GM21515 (cell line): ENCODE data around the gene KATNB1.
"Not testable (repeated sequence)": the region's sequence is repeated elsewhere in the genome, so short reads cannot be mapped to it uniquely, and the experiment has no call there.

Source experiments
- ATAC-seq: cut with Tn5 transposase; IDR thresholded peaks from one replicate; pipeline ENCODE4 v1.9.1; 2021; ENCODE audit not compliant: unreplicated experiment

KATNB1 gene

GRCh38 chr16:57788252-57788841 lies 52.8 kb downstream of the KATNB1 start:
- no peak for ATAC-seq

- ATAC-seq, result no peak
Observed at GRCh38 chr16:57788951-57789350, 53.4 kb downstream of the KATNB1 start.

DNA sequence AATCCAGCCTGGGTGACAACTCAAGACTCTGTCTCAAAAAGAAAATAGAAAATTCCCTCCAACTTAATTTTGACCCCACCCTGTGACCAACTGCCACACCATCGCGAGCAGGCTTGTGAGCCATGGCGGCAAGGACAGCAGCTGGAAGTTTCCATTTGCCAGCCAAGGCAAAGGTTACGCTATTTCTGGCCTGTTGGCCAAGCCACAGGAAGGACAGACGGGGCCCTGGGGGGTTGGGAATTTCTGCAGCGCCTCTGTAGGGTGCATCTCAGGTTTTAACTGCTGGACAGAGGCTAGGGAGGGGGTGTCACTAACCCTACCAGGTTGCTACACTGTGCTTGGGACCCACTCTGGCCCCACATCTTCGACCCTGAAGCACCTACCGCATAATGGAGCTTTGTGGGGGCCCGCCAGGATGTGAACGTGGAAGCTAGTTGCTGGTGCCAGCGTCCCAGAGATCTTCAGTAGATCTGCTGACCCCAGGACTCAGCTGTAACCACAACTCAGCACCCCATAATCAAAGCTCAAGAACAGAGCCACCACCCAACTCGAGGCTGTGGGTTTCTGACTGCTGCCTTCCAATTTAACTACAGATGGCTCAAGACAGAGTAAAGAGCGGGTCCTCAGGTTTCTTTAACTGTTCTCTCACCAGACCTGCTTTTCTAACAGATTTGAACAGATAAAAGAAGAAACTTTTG lies 55.8 kb downstream of the KATNB1 start:
- ATAC-seq, result no peak

DNA sequence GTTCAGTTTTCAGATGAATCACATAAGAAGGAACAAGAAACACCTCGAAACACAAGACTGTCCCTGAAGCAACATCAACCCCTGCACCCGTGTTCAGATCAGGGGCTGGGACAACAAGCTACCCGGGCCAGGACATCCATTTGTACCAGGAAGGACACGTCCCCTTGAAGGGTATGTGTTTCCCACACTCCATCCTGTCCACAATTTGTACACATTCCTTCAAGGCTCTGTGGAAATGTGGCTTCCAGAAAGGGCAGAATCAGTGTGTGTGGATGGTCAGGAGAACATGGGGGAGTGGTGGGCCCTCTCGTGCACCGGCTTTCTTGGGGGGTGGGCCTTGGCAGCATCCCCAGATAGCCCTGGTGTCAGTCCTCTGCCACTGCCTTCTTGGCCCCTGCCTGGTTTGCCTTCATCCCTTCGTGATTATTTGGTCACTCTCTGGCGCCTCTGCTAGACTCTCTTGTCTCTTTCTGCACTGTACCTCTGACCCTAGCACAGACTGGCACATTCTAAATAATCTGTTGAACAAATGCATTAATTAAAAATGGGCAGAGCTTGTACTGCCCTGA lies 56.4 kb downstream of the KATNB1 start:
- ATAC-seq, result no peak

GRCh38 chr16:57794849-57795430 lies 59.4 kb downstream of the KATNB1 start:
- ATAC-seq, result no peak

- ATAC-seq, result no peak
Observed at GRCh38 chr16:57795431-57795878, 59.9 kb downstream of the KATNB1 start.

DNA sequence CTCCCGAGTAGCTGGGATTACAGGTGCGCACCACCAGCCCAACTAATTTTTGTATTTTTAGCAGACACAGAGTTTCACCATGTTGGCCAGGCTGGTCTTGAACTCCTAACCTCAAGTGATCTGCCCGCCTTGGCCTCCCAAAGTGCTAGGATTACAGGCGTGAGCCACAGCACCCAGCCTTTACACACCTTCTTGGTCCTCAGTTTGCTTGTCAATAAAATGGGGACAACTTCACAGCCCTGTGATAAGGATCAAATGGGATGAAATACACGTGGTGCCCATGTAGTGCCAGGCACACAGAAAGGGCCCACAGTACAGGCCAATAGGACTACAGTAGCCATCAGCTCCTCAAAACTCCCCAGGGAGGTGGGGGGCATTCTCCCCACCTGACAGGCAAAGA lies 60.4 kb downstream of the KATNB1 start:
- not testable (repeated sequence) for ATAC-seq

- no peak for ATAC-seq
Observed at GRCh38 chr16:57797216-57797525, 61.6 kb downstream of the KATNB1 start.

GRCh38 chr16:57797526-57798266 lies 62.1 kb downstream of the KATNB1 start:
- ATAC-seq, result no peak

DNA sequence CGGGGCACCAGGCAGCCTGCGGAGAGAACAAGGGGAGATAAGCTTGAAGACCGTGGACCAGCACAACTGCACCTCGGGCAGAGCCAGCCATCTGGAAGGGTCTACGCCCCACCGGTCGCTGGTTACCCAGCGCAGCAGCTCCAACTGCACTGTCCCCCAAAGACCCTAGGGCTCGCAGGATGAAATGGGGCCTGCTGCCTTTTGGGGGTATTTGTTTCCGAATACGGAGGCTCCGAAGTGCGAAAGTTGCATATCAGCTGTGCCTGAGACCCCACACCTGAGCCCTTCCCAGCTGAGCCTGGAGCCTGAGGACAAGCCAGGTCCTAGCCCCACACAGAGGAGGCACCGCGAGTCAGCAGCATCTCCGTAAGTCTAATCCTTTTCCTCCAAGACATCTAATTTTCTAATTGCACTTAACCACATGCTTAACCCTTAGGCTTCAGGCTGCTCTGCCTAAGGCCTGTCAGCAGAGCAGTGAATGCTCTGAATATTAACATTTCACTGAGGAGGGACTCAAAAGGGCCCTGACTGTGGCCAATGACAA lies 62.8 kb downstream of the KATNB1 start:
- ATAC-seq, result no peak

DNA sequence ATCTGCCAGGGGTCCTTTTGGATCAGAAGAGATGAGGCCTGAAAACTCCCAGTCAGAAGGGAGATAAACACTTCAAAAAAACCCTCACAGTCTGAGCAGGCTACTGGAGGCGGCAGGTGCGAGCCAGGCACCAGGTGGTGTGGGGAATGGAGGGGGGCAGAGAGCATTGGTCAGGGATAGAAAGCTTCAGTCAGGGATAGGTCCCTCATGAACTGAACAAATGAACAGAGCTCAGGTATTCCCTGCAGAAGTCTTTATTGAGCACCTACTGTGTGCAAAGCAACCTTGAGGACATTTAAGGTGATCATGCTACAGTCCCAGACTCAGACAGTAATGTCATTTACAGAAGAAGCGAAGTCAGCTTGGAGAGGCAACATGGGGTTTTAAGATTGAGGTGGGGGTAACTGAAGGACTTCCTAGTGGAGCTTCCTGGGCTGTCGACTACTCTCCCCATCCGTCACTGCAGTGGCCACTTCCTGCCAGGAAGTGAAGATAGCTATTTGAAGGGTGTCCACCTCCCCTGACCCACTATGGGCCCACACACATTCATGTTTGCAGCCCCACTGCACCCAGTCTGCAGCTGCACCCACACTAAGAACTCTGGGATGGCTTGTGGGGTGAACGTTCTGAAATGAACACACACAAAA lies 63.5 kb downstream of the KATNB1 start:
- ATAC-seq, result no peak

DNA sequence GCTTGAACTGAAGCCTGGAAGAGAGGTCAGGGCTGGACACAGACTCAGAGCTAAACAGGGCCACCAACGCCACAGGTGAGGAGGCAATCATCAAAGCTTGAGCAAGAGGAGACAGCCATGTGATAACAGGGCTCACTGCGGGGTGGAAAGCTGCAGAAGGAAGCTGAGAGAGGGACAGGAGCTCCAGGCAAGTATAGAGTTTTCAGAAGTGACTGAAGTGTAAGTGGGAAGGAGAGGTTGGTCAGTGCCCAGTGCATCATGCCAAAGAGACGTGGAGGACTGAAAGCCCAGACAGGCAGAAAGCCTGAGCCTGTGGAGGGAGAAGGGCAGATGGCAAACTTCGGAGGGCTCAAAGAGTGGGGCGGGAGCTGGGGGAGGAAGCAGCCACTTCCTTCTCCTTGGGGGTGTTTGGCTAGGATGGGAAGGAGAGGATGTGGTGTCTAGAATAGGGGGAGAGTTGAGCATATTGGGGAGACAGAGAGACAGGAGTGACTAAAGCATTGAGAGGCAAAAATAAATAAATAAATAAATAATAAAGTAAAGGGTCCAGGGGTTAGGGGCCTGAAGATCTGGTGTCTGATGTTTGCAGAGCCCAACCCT lies 64.1 kb downstream of the KATNB1 start:
- ATAC-seq, result no peak

DNA sequence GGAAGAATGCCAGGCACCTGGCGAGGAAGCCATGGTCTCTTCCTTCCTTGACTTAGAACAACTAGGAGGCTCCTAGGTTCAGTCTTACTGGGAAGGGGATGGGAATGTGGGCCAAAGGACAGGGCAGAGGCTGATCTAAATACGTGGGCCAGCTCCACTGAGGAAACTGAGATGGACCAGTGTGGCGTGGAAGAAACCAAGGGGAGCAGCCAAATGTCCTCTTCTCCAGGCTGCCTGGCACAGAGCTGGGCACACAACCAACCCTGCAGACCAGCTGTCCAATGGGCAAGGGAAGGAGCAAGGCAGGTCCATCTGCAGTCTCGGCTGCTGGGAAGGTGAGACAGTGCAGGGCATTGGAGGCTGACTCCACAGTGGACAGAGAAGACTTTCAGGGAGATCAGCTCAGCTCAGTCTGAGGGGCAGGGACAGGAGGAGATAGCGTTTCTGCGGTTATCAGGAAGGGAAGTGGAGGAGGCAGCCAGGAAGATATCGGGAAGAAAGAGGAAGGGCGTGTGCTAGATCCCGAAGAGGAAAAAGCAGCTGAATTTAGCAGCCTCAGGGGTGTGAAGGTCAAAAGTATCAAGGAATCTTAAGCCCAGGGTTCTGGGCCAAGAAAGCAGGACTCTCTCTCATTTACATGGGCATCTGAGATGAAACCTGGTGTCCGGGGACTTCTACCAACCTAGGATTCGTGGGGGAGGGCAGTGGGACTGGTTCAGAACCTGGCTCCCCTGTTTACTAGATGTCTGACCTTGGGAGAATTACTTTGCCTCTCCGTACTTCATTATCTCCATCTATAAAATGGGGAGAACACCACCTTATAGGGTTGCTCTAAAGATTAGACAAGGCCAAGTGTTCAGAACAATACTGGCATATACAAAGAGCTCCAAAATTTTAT lies 64.9 kb downstream of the KATNB1 start:
- ATAC-seq, result no peak

DNA sequence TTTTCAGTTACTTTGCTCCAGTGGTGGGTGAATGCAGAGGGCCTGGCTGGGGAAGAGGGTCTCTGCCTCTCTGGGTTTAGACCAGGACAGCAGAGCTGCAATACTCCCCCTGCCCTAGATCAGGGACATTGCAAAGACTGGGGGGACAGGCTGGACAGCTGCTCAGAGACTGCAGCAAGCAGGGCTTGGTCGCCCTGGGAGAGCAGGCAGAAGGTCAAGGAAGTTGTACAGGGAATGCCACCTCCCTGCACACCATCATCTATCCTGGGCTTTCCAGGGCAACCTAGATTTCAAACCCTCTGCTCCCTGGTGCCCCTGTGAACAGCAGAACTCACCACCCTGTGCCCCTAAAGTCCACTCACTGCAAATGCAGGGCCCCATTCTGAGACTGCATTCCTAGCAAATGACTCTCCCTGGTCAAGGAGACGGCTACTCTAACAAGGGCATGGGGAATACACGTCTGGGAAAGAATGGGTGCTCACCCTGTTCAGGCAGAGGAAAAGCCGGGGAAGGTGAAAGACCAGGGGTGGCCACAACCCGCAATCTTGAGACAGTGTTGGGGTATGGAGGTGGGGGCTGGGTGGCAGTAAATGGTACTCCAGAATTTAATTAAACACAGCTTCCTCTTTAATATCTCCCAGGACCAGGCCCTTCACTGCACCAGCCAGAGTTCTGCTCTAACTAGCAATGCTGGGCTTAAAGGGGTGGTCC lies 65.7 kb downstream of the KATNB1 start:
- ATAC-seq, result no peak

DNA sequence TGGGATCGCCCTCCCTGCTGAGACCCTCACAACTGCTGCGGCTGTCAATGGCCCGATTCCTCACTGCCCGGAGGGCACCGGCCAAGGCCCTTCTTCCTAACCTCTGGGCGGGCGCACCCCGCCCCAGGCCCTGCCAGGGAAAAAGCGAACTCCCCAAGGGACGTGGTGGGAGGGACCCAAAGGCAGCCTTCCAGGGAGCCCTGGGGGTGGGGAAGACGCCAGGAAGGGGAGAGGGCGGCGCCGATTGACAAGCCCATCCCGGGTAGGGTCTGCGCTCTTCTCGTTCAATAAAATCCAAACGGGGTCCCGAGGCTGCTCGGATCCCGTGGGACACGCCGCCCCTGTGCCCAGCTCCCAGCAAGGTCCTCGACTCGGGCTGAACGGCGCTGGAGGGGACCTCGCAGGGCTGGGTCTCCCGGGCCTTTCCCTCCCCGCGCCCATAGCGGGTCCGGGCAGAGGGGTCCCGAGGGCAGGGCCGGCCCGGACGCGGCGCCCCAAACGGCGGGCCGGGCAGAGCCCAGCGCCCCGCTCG lies 66.3 kb downstream of the KATNB1 start:
- no peak for ATAC-seq

GRCh38 chr16:57802341-57803133 lies 67.0 kb downstream of the KATNB1 start, which contains the start of gene KIFC3:
TSS of gene KIFC3 (minus strand) at chr16:57802491. CDS start at chr16:57798243, 4,248 bp downstream.
- ATAC-seq, result no peak

- no peak for ATAC-seq
Observed at GRCh38 chr16:57803134-57803990, 67.8 kb downstream of the KATNB1 start.
